Measurements from ENCODE around the gene CCL1.

CCL1 gene

DNA sequence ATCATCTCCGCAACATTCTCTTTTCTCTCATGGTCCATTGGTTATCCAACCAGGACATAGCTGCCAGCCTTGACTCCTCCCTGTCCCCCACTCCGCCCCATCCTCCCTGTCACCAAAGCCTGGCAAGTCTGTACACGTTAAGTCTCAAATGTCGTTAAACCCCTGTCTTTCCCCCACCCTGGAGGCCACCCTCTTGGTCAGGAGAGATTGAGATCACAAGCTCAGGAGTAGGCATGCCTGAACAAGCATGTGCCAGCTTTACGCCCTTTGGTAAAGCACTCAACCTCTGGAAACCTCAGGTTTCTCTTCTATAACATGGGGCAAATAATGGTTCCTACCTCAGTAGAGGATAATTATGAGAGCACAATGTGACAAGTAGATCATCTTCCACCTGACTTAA lies 38.1 kb upstream of the CCL1 start:
- no peak overlapping the region for H3K4me3 ChIP-seq (ENCODE audit: low read depth, low read length)
- TF ChIP-seq, protein P1, sequence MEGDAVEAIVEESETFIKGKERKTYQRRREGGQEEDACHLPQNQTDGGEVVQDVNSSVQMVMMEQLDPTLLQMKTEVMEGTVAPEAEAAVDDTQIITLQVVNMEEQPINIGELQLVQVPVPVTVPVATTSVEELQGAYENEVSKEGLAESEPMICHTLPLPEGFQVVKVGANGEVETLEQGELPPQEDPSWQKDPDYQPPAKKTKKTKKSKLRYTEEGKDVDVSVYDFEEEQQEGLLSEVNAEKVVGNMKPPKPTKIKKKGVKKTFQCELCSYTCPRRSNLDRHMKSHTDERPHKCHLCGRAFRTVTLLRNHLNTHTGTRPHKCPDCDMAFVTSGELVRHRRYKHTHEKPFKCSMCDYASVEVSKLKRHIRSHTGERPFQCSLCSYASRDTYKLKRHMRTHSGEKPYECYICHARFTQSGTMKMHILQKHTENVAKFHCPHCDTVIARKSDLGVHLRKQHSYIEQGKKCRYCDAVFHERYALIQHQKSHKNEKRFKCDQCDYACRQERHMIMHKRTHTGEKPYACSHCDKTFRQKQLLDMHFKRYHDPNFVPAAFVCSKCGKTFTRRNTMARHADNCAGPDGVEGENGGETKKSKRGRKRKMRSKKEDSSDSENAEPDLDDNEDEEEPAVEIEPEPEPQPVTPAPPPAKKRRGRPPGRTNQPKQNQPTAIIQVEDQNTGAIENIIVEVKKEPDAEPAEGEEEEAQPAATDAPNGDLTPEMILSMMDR (IDR thresholded peaks at IDR 0.05; ENCODE audit: borderline replicate concordance, insufficient read depth, low read depth, low read length) = no peak

DNA sequence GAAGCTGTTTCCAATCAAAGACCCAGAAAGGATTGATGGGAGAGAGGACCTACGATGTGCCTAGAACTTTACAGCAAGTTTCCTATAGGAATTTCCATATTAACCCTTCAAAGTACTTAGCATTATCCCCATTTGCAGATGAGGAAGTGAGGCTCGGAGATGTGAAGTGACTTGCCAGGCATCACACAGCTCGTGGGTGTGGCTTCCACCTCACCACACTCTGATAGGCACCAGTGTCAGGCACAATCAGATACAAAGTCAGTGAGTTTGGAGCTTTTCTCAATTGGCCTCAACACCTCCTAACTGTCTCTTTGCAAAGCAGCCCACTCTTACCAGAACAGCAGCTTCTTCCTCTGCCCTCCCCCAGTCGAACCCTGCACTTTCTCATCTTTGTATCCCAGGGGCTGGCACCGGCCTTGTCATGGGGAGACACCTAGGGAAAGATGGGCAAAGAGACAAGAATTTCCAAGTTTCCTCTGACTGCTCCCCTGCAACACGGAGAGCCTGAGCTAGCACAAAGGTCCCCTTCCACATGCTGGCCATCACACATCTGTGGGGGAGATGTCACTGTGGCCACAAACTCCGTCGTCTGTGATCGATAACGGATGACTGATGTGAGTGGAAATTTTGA lies 37.4 kb upstream of the CCL1 start:
- H3K4me3 ChIP-seq (ENCODE audit: low read depth, low read length) = no peak overlapping the region
- TF ChIP-seq, protein P1 (IDR thresholded peaks at IDR 0.05; ENCODE audit: borderline replicate concordance, insufficient read depth, low read depth, low read length) = no peak

DNA sequence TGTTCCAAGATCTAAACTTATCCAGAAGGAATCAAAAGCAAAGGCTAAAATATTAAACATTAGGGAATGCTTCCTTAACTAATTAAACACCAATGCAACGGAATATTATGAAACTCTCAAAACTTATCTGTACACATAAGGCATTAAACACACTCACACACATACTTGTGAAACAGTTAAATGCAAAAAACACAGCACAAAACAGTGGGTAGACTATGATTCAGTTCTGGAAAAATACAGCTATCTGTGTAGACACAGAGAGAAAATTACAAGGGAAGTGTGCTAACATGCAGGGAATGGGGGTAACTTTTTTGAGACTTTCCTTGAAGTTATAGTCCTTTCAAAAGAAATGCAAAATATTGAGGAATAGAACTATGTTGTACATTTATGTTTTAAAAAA lies 36.7 kb upstream of the CCL1 start:
- TF ChIP-seq, protein P1 (IDR thresholded peaks at IDR 0.05; ENCODE audit: borderline replicate concordance, insufficient read depth, low read depth, low read length) = no peak
- H3K4me3 ChIP-seq (ENCODE audit: low read depth, low read length) = no peak overlapping the region

DNA sequence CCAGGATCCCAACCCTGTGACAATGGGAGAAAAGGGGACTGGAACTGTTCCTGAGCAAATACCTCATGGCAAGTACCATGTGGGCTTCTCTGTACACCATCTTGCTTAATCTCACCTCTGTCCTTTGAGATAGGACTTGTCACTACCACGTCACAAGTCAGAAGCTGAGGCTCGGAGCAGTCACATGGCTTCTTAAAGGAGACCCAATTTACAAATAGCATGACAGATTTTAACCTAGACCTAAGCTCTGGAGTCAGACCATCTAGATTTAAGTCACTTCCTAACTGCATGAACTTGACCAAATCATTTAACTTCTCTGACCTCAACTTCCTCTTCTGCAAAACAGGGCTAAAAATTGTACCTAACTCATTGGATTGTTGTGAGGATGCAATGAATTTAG lies 36.0 kb upstream of the CCL1 start:
- no peak overlapping the region for H3K4me3 ChIP-seq (ENCODE audit: low read depth, low read length)
- TF ChIP-seq, protein P1 (IDR thresholded peaks at IDR 0.05; ENCODE audit: borderline replicate concordance, insufficient read depth, low read depth, low read length) = no peak

DNA sequence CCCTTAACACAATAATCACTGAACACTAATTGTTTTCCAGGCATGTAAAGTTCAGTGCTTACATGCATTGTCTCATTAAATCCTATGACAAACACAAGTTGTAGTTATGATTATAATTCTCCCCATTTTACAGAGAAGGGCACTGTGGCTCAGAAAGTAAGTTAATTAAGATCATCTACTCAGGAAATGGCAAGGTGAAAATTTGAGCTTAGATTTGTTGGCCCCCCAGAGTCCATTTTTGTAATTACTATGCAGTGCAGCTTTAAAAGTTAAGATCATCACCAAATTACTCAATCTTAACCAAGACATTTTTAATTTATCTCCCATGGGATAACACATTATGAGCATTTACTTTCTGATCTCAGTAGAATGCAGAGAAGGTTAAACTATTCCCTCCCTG lies 34.2 kb upstream of the CCL1 start:
- TF ChIP-seq, protein P1 (IDR thresholded peaks at IDR 0.05; ENCODE audit: borderline replicate concordance, insufficient read depth, low read depth, low read length) = no peak

DNA sequence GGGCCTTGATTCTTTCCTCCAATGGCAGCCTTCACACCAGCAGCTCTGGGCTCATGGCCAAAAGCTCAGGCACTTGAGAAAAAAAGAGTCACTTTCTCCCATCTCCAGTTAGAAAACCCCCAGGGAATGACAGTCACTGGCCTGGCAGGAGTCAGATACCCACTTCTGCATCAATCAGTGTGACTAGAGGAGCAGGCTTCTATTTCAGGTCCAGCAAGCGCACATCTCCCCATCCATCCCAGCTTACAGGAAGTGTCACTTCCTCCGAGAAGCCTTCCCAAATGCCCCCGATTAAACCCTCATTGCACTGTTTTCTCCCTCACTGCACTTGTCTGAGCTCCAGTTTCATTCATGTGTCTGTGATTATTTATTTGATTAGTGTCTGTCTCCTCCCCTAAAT lies 30.4 kb upstream of the CCL1 start:
- TF ChIP-seq, protein P1 (IDR thresholded peaks at IDR 0.05; ENCODE audit: borderline replicate concordance, insufficient read depth, low read depth, low read length) = no peak
- H3K4me3 ChIP-seq (ENCODE audit: low read depth, low read length) = no peak overlapping the region

More for the DNA sequence above, 34.2 kb upstream of the CCL1 start:
- H3K4me3 ChIP-seq (ENCODE audit: low read depth, low read length) = no peak overlapping the region

DNA sequence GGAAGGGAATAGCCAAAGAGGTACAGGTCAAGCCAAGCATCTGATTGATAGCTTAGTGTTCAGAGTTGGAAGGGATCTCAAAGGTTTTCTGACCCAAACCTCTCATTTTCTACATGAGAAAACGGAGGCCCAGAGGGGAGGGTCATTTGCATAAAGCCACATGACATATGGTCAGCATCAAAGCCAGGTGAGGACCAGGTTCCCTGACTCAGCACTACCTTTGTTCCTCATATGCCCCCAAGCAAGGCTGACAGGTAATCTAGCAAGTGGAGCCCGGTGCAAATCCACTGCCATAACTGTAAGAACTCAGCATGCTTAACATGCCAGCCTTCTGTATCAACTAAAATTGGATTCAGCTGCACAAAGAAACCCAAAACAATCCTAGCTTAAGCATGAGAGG lies 28.2 kb upstream of the CCL1 start:
- no peak overlapping the region for H3K4me3 ChIP-seq (ENCODE audit: low read depth, low read length)
- TF ChIP-seq, protein P1 (IDR thresholded peaks at IDR 0.05; ENCODE audit: borderline replicate concordance, insufficient read depth, low read depth, low read length) = no peak

All from GM12875 (cell line).